Liver (tissue), 9 donors: Measurements from ENCODE around the gene SRSF12. TPM values are rescaled to one million over a fixed set of nuclear protein-coding genes. Genes with fewer than 3 reads are reported as not detected.

ENCODE experiments used
- DNase-seq: peaks from one replicate; pipeline ENCODE4 v3.0.0-alpha.2; 2017; ENCODE audit warnings: low spot score
- H3K27ac ChIP-seq, 2 donors: one replicate each; pipeline ENCODE4 v1.7.0; 2013; ENCODE audit warnings: inconsistent platforms in 2 of 2, low read length in 2 of 2, control low read depth in 1 of 2, low read depth in 1 of 2, mild to moderate bottlenecking in 1 of 2
- H3K27me3 ChIP-seq, 4 donors: one replicate each; pipeline versions ENCODE4 v1.6.1 to v1.7.0; 2013; ENCODE audit warnings: low read length in 3 of 4, inconsistent platforms in 1 of 4, mild to moderate bottlenecking in 1 of 4, moderate library complexity in 1 of 4; ENCODE audit not compliant: control insufficient read depth in 4 of 4, insufficient read depth in 4 of 4
- H3K36me3 ChIP-seq, 4 donors: one replicate each; pipeline versions ENCODE4 v1.6.1 to v1.7.0; 2013; ENCODE audit warnings: low read length in 3 of 4, mild to moderate bottlenecking in 3 of 4, low read depth in 1 of 4, moderate library complexity in 1 of 4; ENCODE audit not compliant: control insufficient read depth in 4 of 4, insufficient read depth in 3 of 4
- H3K4me1 ChIP-seq, 4 donors: one replicate each; pipeline versions ENCODE4 v1.6.1 to v1.7.0; 2013; ENCODE audit warnings: low read length in 3 of 4, mild to moderate bottlenecking in 3 of 4, moderate library complexity in 1 of 4; ENCODE audit not compliant: control insufficient read depth in 4 of 4, insufficient read depth in 4 of 4
- H3K4me3 ChIP-seq, 3 donors: one replicate each; pipeline versions ENCODE4 v1.6.1 to v1.7.0; 2013; ENCODE audit warnings: low read length in 3 of 3, control low read depth in 1 of 3, low read depth in 1 of 3, mild to moderate bottlenecking in 1 of 3
- H3K9ac ChIP-seq, 2 donors: one replicate each; pipeline ENCODE4 v1.7.0; 2013; ENCODE audit warnings: low read length in 2 of 2, mild to moderate bottlenecking in 2 of 2, moderate library complexity in 2 of 2, control low read depth in 1 of 2, low read depth in 1 of 2
- H3K9me3 ChIP-seq, 4 donors: one replicate each; pipeline versions ENCODE4 v1.6.1 to v1.7.0; 2013; ENCODE audit warnings: low read length in 3 of 4; ENCODE audit not compliant: control insufficient read depth in 4 of 4
- ATF3 ChIP-seq: IDR thresholded peaks from 2 replicates; pipeline ENCODE4 v1.6.1; 2016; ENCODE audit warnings: antibody characterized with exemption
- FOXA1 ChIP-seq: IDR thresholded peaks from 2 replicates; pipeline ENCODE4 v1.6.1; 2016; ENCODE audit warnings: antibody characterized with exemption
- FOXA2 ChIP-seq: IDR thresholded peaks from 2 replicates; pipeline ENCODE4 v1.6.1; 2016; ENCODE audit warnings: antibody characterized with exemption
- GABPA ChIP-seq, 2 donors: IDR thresholded peaks in 1 of 2; conservative IDR thresholded peaks in 1 of 2; 2 replicates each; pipeline ENCODE4 v1.6.1; 2016; ENCODE audit warnings: antibody characterized with exemption in 2 of 2, mild to moderate bottlenecking in 1 of 2, moderate library complexity in 1 of 2
- HNF4A ChIP-seq, 2 donors: conservative IDR thresholded peaks; 2 replicates each; pipeline ENCODE4 v1.6.1; 2016; ENCODE audit warnings: antibody characterized with exemption in 2 of 2, mild to moderate bottlenecking in 2 of 2
- HNF4G ChIP-seq: IDR thresholded peaks from 2 replicates; pipeline ENCODE4 v1.6.1; 2016; ENCODE audit warnings: antibody characterized with exemption
- JUND ChIP-seq, 2 donors: IDR thresholded peaks; 2 replicates each; pipeline ENCODE4 v1.6.1; 2016; ENCODE audit warnings: antibody characterized with exemption in 2 of 2
- MAX ChIP-seq: IDR thresholded peaks from 2 replicates; pipeline ENCODE4 v1.6.1; 2016; ENCODE audit warnings: antibody characterized with exemption
- NR2F2 ChIP-seq: IDR thresholded peaks from 2 replicates; pipeline ENCODE4 v1.6.1; 2016; ENCODE audit warnings: antibody characterized with exemption
- RAD21 ChIP-seq, 2 donors: IDR thresholded peaks; 2 replicates each; pipeline ENCODE4 v1.6.1; 2016; ENCODE audit warnings: antibody characterized with exemption in 2 of 2, mild to moderate bottlenecking in 2 of 2
- REST ChIP-seq: IDR thresholded peaks from 2 replicates; pipeline ENCODE4 v1.6.1; 2016; ENCODE audit warnings: antibody characterized with exemption, mild to moderate bottlenecking
- SP1 ChIP-seq: IDR thresholded peaks from 2 replicates; pipeline ENCODE4 v1.6.1; 2018; ENCODE audit warnings: antibody characterized with exemption, mild to moderate bottlenecking
- TAF1 ChIP-seq: conservative IDR thresholded peaks from 2 replicates; pipeline ENCODE4 v1.6.1; 2016; ENCODE audit warnings: antibody characterized with exemption, mild to moderate bottlenecking
- YY1 ChIP-seq: IDR thresholded peaks from 2 replicates; pipeline ENCODE4 v1.6.1; 2016; ENCODE audit warnings: antibody characterized with exemption, mild to moderate bottlenecking
- WGBS: extraction: QIAGEN DNeasy Blood & Tissue Kit; methylation state at CpG from one replicate; pipeline ENCODE4 v1.1.7; 2013; 5-methylcytosine and 5-hydroxymethylcytosine counted together
- polyA plus RNA-seq, 2 donors: library from polyadenylated mRNA; stranded (reverse) in 1 of 2; unstranded in 1 of 2; fragments of 200-250 nt in 1 of 2; fragments of >200 nt in 1 of 2; fragmentation: Nextera tagmentation in 1 of 2; extraction: Ambion mirVana in 1 of 2; gene quantifications; one replicate each; pipeline versions ENCODE4 v1.2.1 to v1.2.3, GENCODE V29; 2013 to 2015
- total RNA-seq, 2 donors: library from RNA; depleted of rRNA; stranded (reverse); fragments of >200 nt; gene quantifications; one replicate each; pipeline ENCODE4 v1.2.3, GENCODE V29; 2014
- donor health status: healthy.
- donor health status: healthy.
- donor health status: healthy.
- donor health status: healthy.
- donor health status: healthy.

Gene SRSF12
- total and polyA plus RNA-seq, 4 donors: 0.17 to 1.0 (median 0.39) TPM

- Histone ChIP-seq H3K27ac (peak overlapping the region; percentile 59 to 64), H3K4me3 (peak overlapping the region in 1 of 3 donors; percentile 6), H3K9me3 (no peaks in the 10 kb centered on the region), H3K27me3 (no peaks in the 10 kb centered on the region), H3K36me3 (peaks cover 0 to 23% (median 15%) of the 10 kb centered on the region in 4 donors), H3K4me1 (peaks cover 0 to 13% (median 1%) of the 10 kb centered on the region in 4 donors), H3K9ac (no peak overlapping the region)
- no peak for DNase-seq
- no peak for TF ChIP-seq SP1
Measured at GRCh38 chr6:89084542-89084941, 33.3 kb downstream of the SRSF12 start.

- under 1% methylated on average over 9 of the region's 9 CpGs for WGBS
- H3K4me1 ChIP-seq: peaks cover 0 to 17% (median 2%) of the 10 kb centered on the region in 4 donors
- DNase-seq: no peak
Measured at GRCh38 chr6:89082486-89082891, 35.4 kb downstream of the SRSF12 start.

More at GRCh38 chr6:89082486-89082891, 35.4 kb downstream of the SRSF12 start:
- H3K27ac ChIP-seq: peak overlapping the region; percentile 99 to 100
- H3K9me3 ChIP-seq: no peaks in the 10 kb centered on the region
- peaks cover 0 to 23% (median 15%) of the 10 kb centered on the region in 4 donors for H3K36me3 ChIP-seq
- no peaks in the 10 kb centered on the region for H3K27me3 ChIP-seq
- peak overlapping the region; percentile 64 to 96 (median 73) for H3K4me3 ChIP-seq
- no peak for TF ChIP-seq JUND (IDR thresholded peaks at IDR 0.05)
- no peak for TF ChIP-seq YY1
- TF ChIP-seq ATF3: no peak
- TF ChIP-seq FOXA1: no peak
- TF ChIP-seq MAX: no peak
- no peak for TF ChIP-seq HNF4A (conservative IDR thresholded peaks at IDR 0.05)
- no peak for TF ChIP-seq GABPA (IDR thresholded peaks at IDR 0.05 in 1 of 2, conservative IDR thresholded peaks at IDR 0.05 in 1 of 2)
- TF ChIP-seq TAF1: no peak
- no peak for TF ChIP-seq FOXA2
- TF ChIP-seq NR2F2: no peak
- TF ChIP-seq REST: no peak
- TF ChIP-seq RAD21 (IDR thresholded peaks at IDR 0.05): no peak
- no peak for TF ChIP-seq SP1
- TF ChIP-seq HNF4G: no peak
- H3K9ac ChIP-seq: peak overlapping the region; percentile 97 to 99
